OCI-LY1 (cell line): Measurements from ENCODE around the gene XRN1.
"Not testable (repeated sequence)": the region's sequence is repeated elsewhere in the genome, so short reads cannot be mapped to it uniquely, and the experiment has no call there.

Source experiments
- H2AFZ ChIP-seq: fragments of 200-600 bp; sonication (generic), shearing (Covaris generic); 2 replicates; pipeline ENCODE4 v1.6.0; 2014; ENCODE audit warnings: antibody characterized with exemption, mild to moderate bottlenecking, low read length
- H3F3A ChIP-seq: fragments of 200-600 bp; sonication (generic), shearing (Covaris generic); 2 replicates; pipeline ENCODE4 v1.6.0; 2014; ENCODE audit warnings: mild to moderate bottlenecking, antibody characterized with exemption, low read length, moderate library complexity; ENCODE audit not compliant: insufficient read depth
- H3K27ac ChIP-seq: fragments of 200-600 bp; sonication (generic); 2 replicates; pipeline ENCODE4 v1.5.1; 2014; ENCODE audit warnings: low read length, mixed run types, mild to moderate bottlenecking, low read depth; ENCODE audit not compliant: poor library complexity, severe bottlenecking
- H3K27me3 ChIP-seq: fragments of 200-600 bp; sonication (generic); 2 replicates; pipeline ENCODE4 v1.6.0; 2014; ENCODE audit warnings: antibody characterized with exemption, mild to moderate bottlenecking, low read length, moderate library complexity; ENCODE audit not compliant: insufficient read depth
- H3K36me3 ChIP-seq: fragments of 200-600 bp; sonication (generic); 2 replicates; pipeline ENCODE4 v1.6.1; 2014; ENCODE audit warnings: mild to moderate bottlenecking, antibody characterized with exemption, low read length, moderate library complexity, mixed read lengths; ENCODE audit not compliant: insufficient read depth
- H3K4me1 ChIP-seq: fragments of 200-600 bp; sonication (generic); 2 replicates; pipeline ENCODE4 v1.5.1; 2014; ENCODE audit warnings: mild to moderate bottlenecking, low read length, moderate library complexity; ENCODE audit not compliant: insufficient read depth, severe bottlenecking
- H3K4me2 ChIP-seq: fragments of 200-600 bp; sonication (generic), shearing (Covaris generic); 2 replicates; pipeline ENCODE4 v1.6.1; 2014; ENCODE audit warnings: low read length
- H3K4me3 ChIP-seq: fragments of 200-600 bp; sonication (generic); 2 replicates; pipeline ENCODE4 v1.5.1; 2014; ENCODE audit warnings: low read length, low read depth, mild to moderate bottlenecking, mixed read lengths; ENCODE audit not compliant: poor library complexity, severe bottlenecking
- H3K79me2 ChIP-seq: fragments of 200-600 bp; shearing (Covaris generic); 2 replicates; pipeline ENCODE4 v1.6.1; 2016; ENCODE audit warnings: mixed run types, low read length, mixed read lengths; ENCODE audit not compliant: insufficient read depth
- H3K9ac ChIP-seq: fragments of 200-600 bp; sonication (generic), shearing (Covaris generic); 2 replicates; pipeline ENCODE4 v1.6.1; 2014; ENCODE audit warnings: mild to moderate bottlenecking, low read length, mixed read lengths
- H3K9me2 ChIP-seq: fragments of 200-600 bp; sonication (generic), shearing (Covaris generic); 2 replicates; pipeline ENCODE4 v1.6.1; 2014; ENCODE audit warnings: low read depth, mild to moderate bottlenecking, low read length, mixed read lengths
- H3K9me3 ChIP-seq: fragments of 200-600 bp; shearing (Covaris generic); 2 replicates; pipeline ENCODE4 v1.6.1; 2014; ENCODE audit warnings: low read length, mixed read lengths
- H4K20me1 ChIP-seq: fragments of 200-600 bp; sonication (generic), shearing (Covaris generic); 2 replicates; pipeline ENCODE4 v1.6.0; 2016; ENCODE audit warnings: mild to moderate bottlenecking, low read length; ENCODE audit not compliant: insufficient read depth
- CTCF ChIP-seq: fragments of 200-600 bp; sonication (generic), shearing (Covaris generic); IDR thresholded peaks from 2 replicates; pipeline ENCODE4 v1.5.1; 2017; ENCODE audit warnings: mild to moderate bottlenecking, antibody characterized with exemption, low read length, moderate library complexity, mixed read lengths
- EZH2 ChIP-seq: fragments of 200-600 bp; sonication (generic), shearing (Covaris generic); IDR thresholded peaks from 2 replicates; pipeline ENCODE4 v1.8.0; 2017; ENCODE audit warnings: borderline replicate concordance, mixed run types, mild to moderate bottlenecking, antibody characterized with exemption, low read length, moderate library complexity, mixed read lengths

XRN1 gene

GRCh38 chr3:142319094-142319493, 128.7 kb downstream of the XRN1 start:
- H3K9ac ChIP-seq = no peak overlapping the region
- no peaks in the 10 kb centered on the region for H4K20me1 ChIP-seq
- no peaks in the 10 kb centered on the region for H3K27me3 ChIP-seq
- TF ChIP-seq EZH2 (no peak), CTCF (no peak)
- no peak overlapping the region for H3K4me2 ChIP-seq
- H3K79me2 ChIP-seq = no peaks in the 10 kb centered on the region
- no peak overlapping the region for H3K4me3 ChIP-seq
- H3F3A ChIP-seq = no peaks in the 10 kb centered on the region
- no peaks in the 10 kb centered on the region for H3K9me3 ChIP-seq
- no peaks in the 10 kb centered on the region for H3K4me1 ChIP-seq
- H2AFZ ChIP-seq = no peak overlapping the region
- peaks cover 7% of the 10 kb centered on the region; the same call in 1 of the 2 replicates for H3K36me3 ChIP-seq
- H3K27ac ChIP-seq = no peak overlapping the region
- no peaks in the 10 kb centered on the region for H3K9me2 ChIP-seq

- H3K9me2 ChIP-seq = no peaks in the 10 kb centered on the region
- H3K4me3 ChIP-seq = no peak overlapping the region
- H3K4me1 ChIP-seq = no peaks in the 10 kb centered on the region
- H3K9me3 ChIP-seq = no peaks in the 10 kb centered on the region
- H2AFZ ChIP-seq = no peak overlapping the region
- no peaks in the 10 kb centered on the region for H4K20me1 ChIP-seq
- no peaks in the 10 kb centered on the region for H3K79me2 ChIP-seq
- H3K27me3 ChIP-seq = no peaks in the 10 kb centered on the region
- no peak overlapping the region for H3K9ac ChIP-seq
- H3F3A ChIP-seq = no peaks in the 10 kb centered on the region
- H3K27ac ChIP-seq = no peak overlapping the region
- TF ChIP-seq CTCF = no peak
- TF ChIP-seq EZH2 = no peak
- peaks cover 7% of the 10 kb centered on the region; the same call in 1 of the 2 replicates for H3K36me3 ChIP-seq
- no peak overlapping the region for H3K4me2 ChIP-seq
Observed at GRCh38 chr3:142318331-142318730, 129.5 kb downstream of the XRN1 start.

- H3K27ac ChIP-seq, H3K9me2 ChIP-seq, H2AFZ ChIP-seq, H4K20me1 ChIP-seq, H3K4me1 ChIP-seq, H3K4me3 ChIP-seq, H3K79me2 ChIP-seq, H3K9me3 ChIP-seq, H3K9ac ChIP-seq, H3F3A ChIP-seq, H3K27me3 ChIP-seq, H3K4me2 ChIP-seq: not testable (repeated sequence)
- H3K36me3 ChIP-seq = peaks cover 15% of the 10 kb centered on the region
Observed at GRCh38 chr3:142315978-142316388, 131.9 kb downstream of the XRN1 start.

GRCh38 chr3:142315083-142315482, 132.8 kb downstream of the XRN1 start:
- H3K9me2 ChIP-seq = no peaks in the 10 kb centered on the region
- H2AFZ ChIP-seq = no peak overlapping the region
- H3K27ac ChIP-seq = no peak overlapping the region
- peaks cover 16% of the 10 kb centered on the region for H3K36me3 ChIP-seq
- no peaks in the 10 kb centered on the region for H3K27me3 ChIP-seq
- no peaks in the 10 kb centered on the region for H4K20me1 ChIP-seq
- no peak overlapping the region for H3K9ac ChIP-seq
- no peaks in the 10 kb centered on the region for H3K4me1 ChIP-seq
- H3K9me3 ChIP-seq = no peaks in the 10 kb centered on the region
- no peaks in the 10 kb centered on the region for H3K79me2 ChIP-seq
- no peak overlapping the region for H3K4me2 ChIP-seq
- TF ChIP-seq EZH2 (no peak), CTCF (no peak)
- H3K4me3 ChIP-seq = no peak overlapping the region
- no peaks in the 10 kb centered on the region for H3F3A ChIP-seq
